ENCODE measurements around the gene DOP1B.

GRCh38 chr21:36175771-36176565 lies 19.3 kb downstream of the DOP1B start:
- TF ChIP-seq, protein P1, sequence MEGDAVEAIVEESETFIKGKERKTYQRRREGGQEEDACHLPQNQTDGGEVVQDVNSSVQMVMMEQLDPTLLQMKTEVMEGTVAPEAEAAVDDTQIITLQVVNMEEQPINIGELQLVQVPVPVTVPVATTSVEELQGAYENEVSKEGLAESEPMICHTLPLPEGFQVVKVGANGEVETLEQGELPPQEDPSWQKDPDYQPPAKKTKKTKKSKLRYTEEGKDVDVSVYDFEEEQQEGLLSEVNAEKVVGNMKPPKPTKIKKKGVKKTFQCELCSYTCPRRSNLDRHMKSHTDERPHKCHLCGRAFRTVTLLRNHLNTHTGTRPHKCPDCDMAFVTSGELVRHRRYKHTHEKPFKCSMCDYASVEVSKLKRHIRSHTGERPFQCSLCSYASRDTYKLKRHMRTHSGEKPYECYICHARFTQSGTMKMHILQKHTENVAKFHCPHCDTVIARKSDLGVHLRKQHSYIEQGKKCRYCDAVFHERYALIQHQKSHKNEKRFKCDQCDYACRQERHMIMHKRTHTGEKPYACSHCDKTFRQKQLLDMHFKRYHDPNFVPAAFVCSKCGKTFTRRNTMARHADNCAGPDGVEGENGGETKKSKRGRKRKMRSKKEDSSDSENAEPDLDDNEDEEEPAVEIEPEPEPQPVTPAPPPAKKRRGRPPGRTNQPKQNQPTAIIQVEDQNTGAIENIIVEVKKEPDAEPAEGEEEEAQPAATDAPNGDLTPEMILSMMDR (IDR thresholded peaks at IDR 0.05; ENCODE audit: insufficient read depth, low read depth, low read length), result no peak
- no peak for TF ChIP-seq EZH2 (IDR thresholded peaks at IDR 0.05; ENCODE audit: insufficient read depth, low read length)

All from astrocyte (in vitro differentiated cells and primary cell).